HepG2 (cell line): ENCODE results near the gene FRMPD2. TPM values are rescaled to one million over a fixed set of nuclear protein-coding genes. Genes with fewer than 3 reads are reported as not detected.

Experiments used
- MYC ChIP-seq: sonication (generic); formaldehyde crosslinking; IDR thresholded peaks from 2 replicates; pipeline ENCODE4 v1.9.0; 2021; ENCODE audit warnings: missing genetic modification reagents, borderline replicate concordance
- ZNF142 ChIP-seq: sonication (generic); formaldehyde crosslinking; IDR thresholded peaks from 2 replicates; pipeline ENCODE4 v1.4.0; 2020; ENCODE audit warnings: missing genetic modification reagents
- ZNF318 ChIP-seq: sonication (generic); formaldehyde crosslinking; IDR thresholded peaks from 2 replicates; pipeline ENCODE4 v1.4.0; 2020; ENCODE audit warnings: mild to moderate bottlenecking, missing genetic modification reagents
- ZNF512B ChIP-seq: sonication (generic); formaldehyde crosslinking; IDR thresholded peaks from 2 replicates; pipeline ENCODE4 v1.5.1; 2020; ENCODE audit warnings: missing genetic modification reagents, mild to moderate bottlenecking, borderline replicate concordance
- polyA plus RNA-seq, 8 experiments: library from polyadenylated mRNA; depleted of rRNA in 3 of 8; stranded (reverse) in 7 of 8; unstranded in 1 of 8; fragments of >200 nt; fragmentation: Illumina TruSeq in 4 of 8; extraction: Trizol in 4 of 8; gene quantifications; 2 replicates each; pipeline versions ENCODE4 v1.2.1 to v1.2.3, GENCODE V29; 2011 to 2016; ENCODE audit warnings: low read depth in 4 of 8, missing spikeins in 1 of 8, mixed read lengths in 1 of 8; ENCODE audit not compliant: insufficient read depth in 1 of 8
- total RNA-seq, 5 experiments: library from RNA; depleted of rRNA; stranded (reverse); fragments of >200 nt; fragmentation: Illumina TruSeq; extraction: Trizol; gene quantifications; 2 replicates each; pipeline ENCODE4 v1.2.3, GENCODE V29; 2016; ENCODE audit warnings: low read depth in 1 of 5
- TF ChIP-seq, protein P1 (sequence below): sonication (generic); formaldehyde crosslinking; IDR thresholded peaks from 2 replicates; pipeline ENCODE4 v1.5.0; 2020; ENCODE audit warnings: mild to moderate bottlenecking, missing genetic modification reagents, moderate library complexity
- TF ChIP-seq, protein P2 (sequence below): sonication (generic); formaldehyde crosslinking; IDR thresholded peaks from 2 replicates; pipeline ENCODE4 v1.9.0; 2021; ENCODE audit warnings: missing genetic modification reagents, borderline replicate concordance

Gene FRMPD2
- total and polyA plus RNA-seq, 2 of the 13 experiments (the other 11 are each of a cell fraction or from before 2014, with no cell fraction given): 0.45 to 1.3 TPM

- TF ChIP-seq ZNF142 (CRISPR knock-in tag) (no peak), ZNF318 (CRISPR knock-in tag) (no peak), MYC (no peak), ZNF512B (CRISPR knock-in tag) (no peak)
- TF ChIP-seq, protein P1, sequence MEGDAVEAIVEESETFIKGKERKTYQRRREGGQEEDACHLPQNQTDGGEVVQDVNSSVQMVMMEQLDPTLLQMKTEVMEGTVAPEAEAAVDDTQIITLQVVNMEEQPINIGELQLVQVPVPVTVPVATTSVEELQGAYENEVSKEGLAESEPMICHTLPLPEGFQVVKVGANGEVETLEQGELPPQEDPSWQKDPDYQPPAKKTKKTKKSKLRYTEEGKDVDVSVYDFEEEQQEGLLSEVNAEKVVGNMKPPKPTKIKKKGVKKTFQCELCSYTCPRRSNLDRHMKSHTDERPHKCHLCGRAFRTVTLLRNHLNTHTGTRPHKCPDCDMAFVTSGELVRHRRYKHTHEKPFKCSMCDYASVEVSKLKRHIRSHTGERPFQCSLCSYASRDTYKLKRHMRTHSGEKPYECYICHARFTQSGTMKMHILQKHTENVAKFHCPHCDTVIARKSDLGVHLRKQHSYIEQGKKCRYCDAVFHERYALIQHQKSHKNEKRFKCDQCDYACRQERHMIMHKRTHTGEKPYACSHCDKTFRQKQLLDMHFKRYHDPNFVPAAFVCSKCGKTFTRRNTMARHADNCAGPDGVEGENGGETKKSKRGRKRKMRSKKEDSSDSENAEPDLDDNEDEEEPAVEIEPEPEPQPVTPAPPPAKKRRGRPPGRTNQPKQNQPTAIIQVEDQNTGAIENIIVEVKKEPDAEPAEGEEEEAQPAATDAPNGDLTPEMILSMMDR (CRISPR knock-in tag): no peak
- TF ChIP-seq, protein P2, sequence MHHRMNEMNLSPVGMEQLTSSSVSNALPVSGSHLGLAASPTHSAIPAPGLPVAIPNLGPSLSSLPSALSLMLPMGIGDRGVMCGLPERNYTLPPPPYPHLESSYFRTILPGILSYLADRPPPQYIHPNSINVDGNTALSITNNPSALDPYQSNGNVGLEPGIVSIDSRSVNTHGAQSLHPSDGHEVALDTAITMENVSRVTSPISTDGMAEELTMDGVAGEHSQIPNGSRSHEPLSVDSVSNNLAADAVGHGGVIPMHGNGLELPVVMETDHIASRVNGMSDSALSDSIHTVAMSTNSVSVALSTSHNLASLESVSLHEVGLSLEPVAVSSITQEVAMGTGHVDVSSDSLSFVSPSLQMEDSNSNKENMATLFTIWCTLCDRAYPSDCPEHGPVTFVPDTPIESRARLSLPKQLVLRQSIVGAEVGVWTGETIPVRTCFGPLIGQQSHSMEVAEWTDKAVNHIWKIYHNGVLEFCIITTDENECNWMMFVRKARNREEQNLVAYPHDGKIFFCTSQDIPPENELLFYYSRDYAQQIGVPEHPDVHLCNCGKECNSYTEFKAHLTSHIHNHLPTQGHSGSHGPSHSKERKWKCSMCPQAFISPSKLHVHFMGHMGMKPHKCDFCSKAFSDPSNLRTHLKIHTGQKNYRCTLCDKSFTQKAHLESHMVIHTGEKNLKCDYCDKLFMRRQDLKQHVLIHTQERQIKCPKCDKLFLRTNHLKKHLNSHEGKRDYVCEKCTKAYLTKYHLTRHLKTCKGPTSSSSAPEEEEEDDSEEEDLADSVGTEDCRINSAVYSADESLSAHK (CRISPR knock-in tag): no peak
Observed at GRCh38 chr10:48245977-48246376, 28.5 kb downstream of the FRMPD2 start (continued).
